DOHH2 (cell line): ENCODE data around the gene SORD.
"Not testable (repeated sequence)": the region's sequence is repeated elsewhere in the genome, so short reads cannot be mapped to it uniquely, and the experiment has no call there.

Experiments used
- H3F3A ChIP-seq: fragments of 200-600 bp; sonication (generic), shearing (Covaris generic); 2 replicates; pipeline ENCODE4 v1.6.0; 2016; ENCODE audit warnings: antibody characterized with exemption, mild to moderate bottlenecking; ENCODE audit not compliant: control insufficient read depth, insufficient read depth
- H3K27ac ChIP-seq: fragments of 200-600 bp; sonication (generic); 2 replicates; pipeline ENCODE4 v1.5.1; 2014; ENCODE audit warnings: low read depth, mild to moderate bottlenecking, low read length, moderate library complexity
- H3K27me3 ChIP-seq: fragments of 200-600 bp; sonication (generic); 2 replicates; pipeline ENCODE4 v1.6.1; 2014; ENCODE audit warnings: mild to moderate bottlenecking, low read length, mixed read lengths; ENCODE audit not compliant: control insufficient read depth
- H3K36me3 ChIP-seq: fragments of 200-600 bp; sonication (generic); 2 replicates; pipeline ENCODE4 v1.6.1; 2014; ENCODE audit warnings: mild to moderate bottlenecking, low read length, moderate library complexity, mixed read lengths; ENCODE audit not compliant: control insufficient read depth
- H3K4me1 ChIP-seq: fragments of 200-600 bp; sonication (generic); 2 replicates; pipeline ENCODE4 v1.6.1; 2014; ENCODE audit warnings: mild to moderate bottlenecking, low read length, mixed read lengths; ENCODE audit not compliant: control insufficient read depth
- H3K4me2 ChIP-seq: fragments of 200-600 bp; sonication (generic); 2 replicates; pipeline ENCODE4 v1.6.0; 2014; ENCODE audit warnings: mild to moderate bottlenecking, low read length, moderate library complexity
- H3K4me3 ChIP-seq: fragments of 200-600 bp; sonication (generic); 2 replicates; pipeline ENCODE4 v1.5.1; 2014; ENCODE audit warnings: mild to moderate bottlenecking, low read length, mixed read lengths
- H3K79me2 ChIP-seq: fragments of 200-600 bp; sonication (generic); 2 replicates; pipeline ENCODE4 v1.6.1; 2014; ENCODE audit warnings: mild to moderate bottlenecking, low read length, mixed read lengths; ENCODE audit not compliant: control insufficient read depth
- H3K9me2 ChIP-seq: fragments of 200-600 bp; sonication (generic); replicated peaks from 2 replicates; pipeline ENCODE4 v1.6.1; 2014; ENCODE audit warnings: mild to moderate bottlenecking, low read length, mixed read lengths; ENCODE audit not compliant: control insufficient read depth
- H3K9me3 ChIP-seq: fragments of 200-600 bp; sonication (generic); 2 replicates; pipeline ENCODE4 v1.6.1; 2014; ENCODE audit warnings: antibody characterized with exemption, low read length, mixed read lengths; ENCODE audit not compliant: control insufficient read depth, insufficient read depth
- H4K20me1 ChIP-seq: fragments of 200-600 bp; sonication (generic); 2 replicates; pipeline ENCODE4 v1.6.0; 2014; ENCODE audit warnings: low read depth, mild to moderate bottlenecking, antibody characterized with exemption, low read length, moderate library complexity; ENCODE audit not compliant: control insufficient read depth, insufficient read depth
- CTCF ChIP-seq: fragments of 200-600 bp; sonication (generic); IDR thresholded peaks from one replicate; pipeline ENCODE4 v1.5.1; 2014; ENCODE audit warnings: antibody characterized with exemption, mild to moderate bottlenecking, low read depth, low read length; ENCODE audit not compliant: poor library complexity, severe bottlenecking
- EZH2phosphoT487 ChIP-seq: fragments of 200-600 bp; sonication (generic); IDR thresholded peaks from 2 replicates; pipeline ENCODE4 v1.6.1; 2017; ENCODE audit warnings: borderline replicate concordance, mild to moderate bottlenecking, antibody characterized with exemption, low read length, moderate library complexity, mixed read lengths

The SORD gene

GRCh38 chr15:45064386-45064785 is 41.4 kb downstream of the SORD start:
- H4K20me1 ChIP-seq, result no peaks in the 10 kb centered on the region
- H3K27me3 ChIP-seq, result no peaks in the 10 kb centered on the region
- H3K27ac ChIP-seq, result no peak overlapping the region
- no peak for TF ChIP-seq EZH2phosphoT487
- no peak for TF ChIP-seq CTCF
- no peaks in the 10 kb centered on the region for H3F3A ChIP-seq
- no peaks in the 10 kb centered on the region for H3K4me1 ChIP-seq
- no peak overlapping the region for H3K4me2 ChIP-seq
- H3K9me2 ChIP-seq, result no peaks in the 10 kb centered on the region
- no peaks in the 10 kb centered on the region for H3K36me3 ChIP-seq
- H3K79me2 ChIP-seq, result no peaks in the 10 kb centered on the region
- H3K4me3 ChIP-seq, result no peak overlapping the region
- no peaks in the 10 kb centered on the region for H3K9me3 ChIP-seq

- not testable (repeated sequence) for H3K9me2 ChIP-seq, H3F3A ChIP-seq, H3K27me3 ChIP-seq, H3K36me3 ChIP-seq, H4K20me1 ChIP-seq, H3K79me2 ChIP-seq, H3K27ac ChIP-seq, H3K4me3 ChIP-seq, H3K9me3 ChIP-seq, H3K4me2 ChIP-seq, H3K4me1 ChIP-seq
Measured at GRCh38 chr15:45069942-45070360, 47.0 kb downstream of the SORD start.

GRCh38 chr15:45073602-45074001 is 50.6 kb downstream of the SORD start:
- not testable (repeated sequence) for H3K36me3 ChIP-seq, H3K27me3 ChIP-seq, H3K9me2 ChIP-seq, H3K4me1 ChIP-seq, H3K27ac ChIP-seq, H3K79me2 ChIP-seq, H3F3A ChIP-seq, H3K9me3 ChIP-seq, H3K4me2 ChIP-seq, H3K4me3 ChIP-seq, H4K20me1 ChIP-seq

- not testable (repeated sequence) for H3K4me1 ChIP-seq, H3K9me3 ChIP-seq, H3K27ac ChIP-seq, H3K9me2 ChIP-seq, H3K79me2 ChIP-seq, H3K36me3 ChIP-seq, H3K27me3 ChIP-seq, H3F3A ChIP-seq, H3K4me3 ChIP-seq, H4K20me1 ChIP-seq, H3K4me2 ChIP-seq
Measured at GRCh38 chr15:45075440-45076320, 52.7 kb downstream of the SORD start.

GRCh38 chr15:45077391-45077790 is 54.4 kb downstream of the SORD start:
- not testable (repeated sequence) for H3K4me2 ChIP-seq, H3K27me3 ChIP-seq, H3K36me3 ChIP-seq, H3K27ac ChIP-seq, H3K4me3 ChIP-seq, H3K9me2 ChIP-seq, H3F3A ChIP-seq, H4K20me1 ChIP-seq, H3K9me3 ChIP-seq, H3K79me2 ChIP-seq, H3K4me1 ChIP-seq

GRCh38 chr15:45079201-45079600 is 56.2 kb downstream of the SORD start:
- H3K9me2 ChIP-seq, H3K27ac ChIP-seq, H4K20me1 ChIP-seq, H3K79me2 ChIP-seq, H3K9me3 ChIP-seq, H3K27me3 ChIP-seq, H3K4me1 ChIP-seq, H3K4me3 ChIP-seq, H3F3A ChIP-seq, H3K36me3 ChIP-seq, H3K4me2 ChIP-seq: not testable (repeated sequence)

- not testable (repeated sequence) for H3K9me3 ChIP-seq, H4K20me1 ChIP-seq, H3K4me3 ChIP-seq, H3F3A ChIP-seq, H3K4me1 ChIP-seq, H3K27ac ChIP-seq, H3K27me3 ChIP-seq, H3K9me2 ChIP-seq, H3K79me2 ChIP-seq, H3K4me2 ChIP-seq, H3K36me3 ChIP-seq
Measured at GRCh38 chr15:45079628-45080246, 56.7 kb downstream of the SORD start.
